Measurements from ENCODE around the gene PTGS1. TPM values are rescaled to one million over a fixed set of nuclear protein-coding genes. Genes with fewer than 3 reads are reported as not detected.

PTGS1 gene
- total and polyA plus RNA-seq, 8 donors: 0.32 to 9.9 (median 0.99) TPM

- Histone ChIP-seq H3K4me3 (no peak overlapping the region), H3K36me3 (no peaks in the 10 kb centered on the region), H3K4me1 (no peaks in the 10 kb centered on the region), H3K27ac (no peak overlapping the region), H3K27me3 (no peaks in the 10 kb centered on the region), H3K9me3 (no peaks in the 10 kb centered on the region)
- DNase-seq (no peak), ATAC-seq (no peak), FAIRE-seq (no peak)
- intact Hi-C loops (cut with DNase I): no loop called here
- no peak for TF ChIP-seq CTCF (IDR thresholded peaks at IDR 0.05)
- 54 to 75% methylated on average over 3 of the region's 3 CpGs for WGBS, 2 donors
These were observed 55.9 kb downstream of the PTGS1 start for GRCh38 chr9:122426723-122427122.

GRCh38 chr9:122442568-122442967 lies 71.7 kb downstream of the PTGS1 start:
- no peak for TF ChIP-seq CTCF (IDR thresholded peaks at IDR 0.05)
- DNase-seq (no peak), ATAC-seq (no peak), FAIRE-seq (no peak)
- no peaks in the 10 kb centered on the region for H3K36me3 ChIP-seq
- H3K27ac ChIP-seq: no peak overlapping the region
- no peaks in the 10 kb centered on the region for H3K9me3 ChIP-seq
- no peaks in the 10 kb centered on the region for H3K4me1 ChIP-seq
- no peak overlapping the region for H3K4me3 ChIP-seq
- WGBS, 2 donors: 73 to 85% methylated on average over 1 of the region's 1 CpG
- no peaks in the 10 kb centered on the region for H3K27me3 ChIP-seq
- intact Hi-C loops (cut with DNase I): no loop called here

GRCh38 chr9:122444041-122444733 lies 73.4 kb downstream of the PTGS1 start:
- FAIRE-seq: no peak
- WGBS, 2 donors: 46 to 70% methylated on average over 5 of the region's 5 CpGs
- H3K4me3 ChIP-seq: no peak overlapping the region
- H3K4me1 ChIP-seq: no peaks in the 10 kb centered on the region
- H3K9me3 ChIP-seq: no peaks in the 10 kb centered on the region
- no peaks in the 10 kb centered on the region for H3K27me3 ChIP-seq
- H3K27ac ChIP-seq: no peak overlapping the region
- TF ChIP-seq CTCF (IDR thresholded peaks at IDR 0.05): no peak
- DNase-seq: no peak
- H3K36me3 ChIP-seq: no peaks in the 10 kb centered on the region
- intact Hi-C loops (cut with DNase I): no loop called here
- ATAC-seq: peak in 1 of 4 donors; percentile 71

Other genes with a start within 250 kb of the PTGS1 start
- gene NDUFA8, start 211.2 kb upstream of the PTGS1 start, total RNA-seq: 10 to 100 TPM; 10.7 to 21.7 (median 13.3) TPM
- 10 to 100 TPM; 29.1 to 37.3 TPM for gene NDUFA8, start 211.2 kb upstream of the PTGS1 start, polyA plus RNA-seq
- gene MORN5, start 211.1 kb upstream of the PTGS1 start, total RNA-seq: under 1 TPM in 2 of 6 donors, not detected in 4; 0.71 to 0.79 TPM
- under 1 TPM in 1 of 2 donors, not detected in 1; 0.45 TPM for gene MORN5, start 211.1 kb upstream of the PTGS1 start, polyA plus RNA-seq
- gene LHX6, start 142.1 kb upstream of the PTGS1 start, total RNA-seq: 1 to 10 TPM in 2 of 6 donors, under 1 TPM in 4; 0.22 to 1.2 (median 0.86) TPM
- gene LHX6, start 142.1 kb upstream of the PTGS1 start, polyA plus RNA-seq: 1 to 10 TPM; 1.5 to 1.7 TPM
- gene RBM18, start 106.2 kb upstream of the PTGS1 start, total RNA-seq: 10 to 100 TPM in 1 of 6 donors, 1 to 10 TPM in 5; 5.0 to 10.5 (median 7.4) TPM
- 1 to 10 TPM; 1.7 to 4.9 TPM for gene RBM18, start 106.2 kb upstream of the PTGS1 start, polyA plus RNA-seq
- 10 to 100 TPM; 13.0 to 22.9 (median 17.5) TPM for gene MRRF, start 106.1 kb upstream of the PTGS1 start, total RNA-seq
- 10 to 100 TPM; 15.1 to 27.8 TPM for gene MRRF, start 106.1 kb upstream of the PTGS1 start, polyA plus RNA-seq
- not detected for gene OR1J1, start 106.9 kb downstream of the PTGS1 start, total RNA-seq
- not detected for gene OR1J1, start 106.9 kb downstream of the PTGS1 start, polyA plus RNA-seq
- not detected for gene OR1J2, start 139.8 kb downstream of the PTGS1 start, total RNA-seq
- under 1 TPM in 1 of 2 donors, not detected in 1; 0.12 TPM for gene OR1J2, start 139.8 kb downstream of the PTGS1 start, polyA plus RNA-seq
- gene OR1J4, start 148.1 kb downstream of the PTGS1 start, total RNA-seq: not detected
- gene OR1J4, start 148.1 kb downstream of the PTGS1 start, polyA plus RNA-seq: not detected
- gene OR1N1, start 156.3 kb downstream of the PTGS1 start, total RNA-seq: not detected
- gene OR1N1, start 156.3 kb downstream of the PTGS1 start, polyA plus RNA-seq: not detected
- gene OR1N2, start 182.1 kb downstream of the PTGS1 start, total RNA-seq: not detected
- not detected for gene OR1N2, start 182.1 kb downstream of the PTGS1 start, polyA plus RNA-seq
- gene OR1L8, start 212.4 kb downstream of the PTGS1 start, total RNA-seq: under 1 TPM in 1 of 6 donors, not detected in 5; 0.09 TPM
- under 1 TPM in 1 of 2 donors, not detected in 1; 0.05 TPM for gene OR1L8, start 212.4 kb downstream of the PTGS1 start, polyA plus RNA-seq
- gene OR1Q1, start 243.7 kb downstream of the PTGS1 start, total RNA-seq: not detected
- not detected for gene OR1Q1, start 243.7 kb downstream of the PTGS1 start, polyA plus RNA-seq